GM12878 (cell line): ENCODE measurements around the gene NEDD8. TPM values are rescaled to one million over a fixed set of nuclear protein-coding genes. Genes with fewer than 3 reads are reported as not detected.

Source experiments
- BCL11A ChIP-seq: IDR thresholded peaks from 2 replicates; pipeline ENCODE4 v1.6.1; 2011; ENCODE audit warnings: low read depth, low read length
- E2F4 ChIP-seq: IDR thresholded peaks from 2 replicates; pipeline ENCODE4 v1.6.1; 2012; ENCODE audit warnings: low read depth, low read length, improper control_type of control experiment
- ESRRA ChIP-seq: IDR thresholded peaks from 2 replicates; pipeline ENCODE4 v1.6.1; 2012; ENCODE audit warnings: mild to moderate bottlenecking, low read length, improper control_type of control experiment
- EZH2 ChIP-seq: IDR thresholded peaks from 2 replicates; pipeline ENCODE4 v1.6.1; 2012; ENCODE audit warnings: low read depth, mild to moderate bottlenecking, control low read depth, inconsistent platforms, low read length, borderline replicate concordance; ENCODE audit not compliant: control insufficient read depth
- FOXK2 ChIP-seq: fragments of 450-650 bp; IDR thresholded peaks from 2 replicates; pipeline ENCODE4 v1.6.1; 2017; ENCODE audit warnings: mild to moderate bottlenecking, moderate library complexity
- GABPA ChIP-seq: IDR thresholded peaks from 2 replicates; pipeline ENCODE4 v1.6.1; 2014; ENCODE audit warnings: antibody characterized with exemption, low read depth, mild to moderate bottlenecking, inconsistent platforms
- HCFC1 ChIP-seq: fragments of 150-350 bp; IDR thresholded peaks from 2 replicates; pipeline ENCODE4 v1.6.1; 2014; ENCODE audit warnings: low read length
- LARP7 ChIP-seq: fragments of 450-650 bp; IDR thresholded peaks from 2 replicates; pipeline ENCODE4 v1.6.1; 2017; ENCODE audit warnings: mild to moderate bottlenecking
- MLLT1 ChIP-seq: fragments of 450-650 bp; IDR thresholded peaks from 2 replicates; pipeline ENCODE4 v1.6.1; 2016; ENCODE audit warnings: mild to moderate bottlenecking
- NBN ChIP-seq: fragments of 450-650 bp; IDR thresholded peaks from 2 replicates; pipeline ENCODE4 v1.6.1; 2016
- NFIC ChIP-seq: IDR thresholded peaks from 2 replicates; pipeline ENCODE4 v1.6.1; 2012; ENCODE audit warnings: low read depth, mild to moderate bottlenecking, inconsistent platforms, low read length, moderate library complexity
- NFYB ChIP-seq: IDR thresholded peaks from 2 replicates; pipeline ENCODE4 v1.6.1; 2011; ENCODE audit warnings: low read depth, mild to moderate bottlenecking, low read length, improper control_type of control experiment, moderate library complexity; ENCODE audit not compliant: insufficient read depth
- PAX5 ChIP-seq: IDR thresholded peaks from 2 replicates; pipeline ENCODE4 v1.6.1; 2011; ENCODE audit warnings: low read depth, low read length, borderline replicate concordance
- RB1 ChIP-seq: fragments of 450-650 bp; formaldehyde crosslinking; IDR thresholded peaks from 2 replicates; pipeline ENCODE4 v1.6.1; 2017; ENCODE audit warnings: mild to moderate bottlenecking, borderline replicate concordance
- RBBP5 ChIP-seq: fragments of 200-600 bp; sonication (generic); conservative IDR thresholded peaks from 2 replicates; pipeline ENCODE4 v1.6.1; 2016
- REST ChIP-seq: IDR thresholded peaks from 2 replicates; pipeline ENCODE4 v1.6.1; 2012; ENCODE audit warnings: mild to moderate bottlenecking, low read depth, low read length
- SREBF2 ChIP-seq: IDR thresholded peaks from 2 replicates; pipeline ENCODE4 v1.6.1; 2012; ENCODE audit warnings: mild to moderate bottlenecking, low read length
- STAT1 ChIP-seq: fragments of 450-650 bp; conservative IDR thresholded peaks from 2 replicates; pipeline ENCODE4 v1.6.1; 2014; ENCODE audit warnings: antibody characterized with exemption, mild to moderate bottlenecking
- SUPT20H ChIP-seq: IDR thresholded peaks from 2 replicates; pipeline ENCODE4 v1.6.1; 2011; ENCODE audit warnings: low read depth, mild to moderate bottlenecking, low read length, moderate library complexity, borderline replicate concordance; ENCODE audit not compliant: control insufficient read depth
- USF2 ChIP-seq: IDR thresholded peaks from 2 replicates; pipeline ENCODE4 v1.6.1; 2011; ENCODE audit warnings: low read depth, low read length, improper control_type of control experiment, borderline replicate concordance
- ZNF274 ChIP-seq: IDR thresholded peaks from one replicate; pipeline ENCODE4 v1.8.0; 2011; ENCODE audit not compliant: insufficient read length, insufficient read depth
- polyA plus RNA-seq, 11 experiments: library from polyadenylated mRNA; depleted of rRNA in 4 of 11; unstranded in 6 of 11; stranded (reverse) in 5 of 11; fragments of >200 nt; fragmentation: Nextera tagmentation in 4 of 11; fragmentation: Illumina TruSeq in 1 of 11; extraction: Ambion mirVana in 4 of 11; extraction: Trizol in 1 of 11; gene quantifications; 1 replicate in 1 of 11; 2 replicates in 10 of 11; pipeline versions ENCODE4 v1.2.1 to v1.2.3, GENCODE V29; 2011 to 2016; ENCODE audit warnings: inconsistent platforms in 2 of 11, missing spikeins in 2 of 11, low read depth in 1 of 11
- total RNA-seq, 4 experiments: library from RNA; depleted of rRNA in 3 of 4; stranded (reverse); fragments of >200 nt in 3 of 4; fragmentation: Illumina TruSeq in 1 of 4; extraction: Trizol in 1 of 4; gene quantifications; 2 replicates each; pipeline versions ENCODE4 v1.2.1 to v1.2.3, GENCODE V29; 2013 to 2021

The NEDD8 gene
- total and polyA plus RNA-seq, 10 of the 15 experiments (the other 5 are each of a cell fraction or from before 2014, with no cell fraction given), result 164 to 991 (median 300) TPM

GRCh38 chr14:24195186-24196070, 36.7 kb downstream of the NEDD8 start, which contains the start of gene TM9SF1 (continued):
- TF ChIP-seq MLLT1 (no peak), ZNF274 (no peak), SUPT20H (no peak), NFIC (no peak), LARP7 (peak; percentile 98), FOXK2 (0 out of 2 replicates have a peak, but pooled peaks have one; percentile 12), REST (0 out of 2 replicates have a peak, but pooled peaks have one; percentile 1), PAX5 (no peak), NFYB (no peak), SREBF2 (no peak), RB1 (peak; percentile 98; the same call in 1 of the 2 replicates), USF2 (no peak), EZH2 (no peak), E2F4 (peak; percentile 73), GABPA (peak; percentile 88), BCL11A (no peak), STAT1 (peak; percentile 92; the same call in 1 of the 2 replicates), NBN (peak; percentile 87; the same call in 1 of the 2 replicates), HCFC1 (peak; percentile 79), RBBP5 (no peak), ESRRA (no peak)
